Stimulated activated naive B cell treated with anti-CD40 and anti-IgM and Interleukin-4, amounts not matched to agents 10 μg/mL and 1 μg/mL and 100 μg/mL, for 72 hours (primary cell): Measurements from ENCODE around the gene LRRC26.
A peak's percentile ranks its signal among the peaks of the same experiment; 100 is the strongest.

Experiments
- ATAC-seq, 2 donors: fragments of 150-1000 bp; cut with Tn5 transposase; replicated peaks; 2 replicates each; pipeline ENCODE4 v1.10.0; 2021; ENCODE audit warnings: moderate library complexity in 1 of 2
- DNase-seq: peaks from one replicate; pipeline ENCODE4 v3.0.0; 2021
- H3K27ac Mint-ChIP-seq: one replicate; pipeline ENCODE4 v1.8.0; 2022; ENCODE audit warnings: mild to moderate bottlenecking, mixed read lengths
- H3K27me3 Mint-ChIP-seq, 2 donors: one replicate each; pipeline ENCODE4 v1.8.0; 2022; ENCODE audit warnings: mixed read lengths in 2 of 2
- H3K36me3 Mint-ChIP-seq, 2 donors: one replicate each; pipeline ENCODE4 v1.8.0; 2022; ENCODE audit warnings: mixed read lengths in 2 of 2, mild to moderate bottlenecking in 1 of 2
- H3K4me1 Mint-ChIP-seq, 2 donors: one replicate each; pipeline ENCODE4 v1.8.0; 2022; ENCODE audit warnings: mixed read lengths in 2 of 2, mild to moderate bottlenecking in 1 of 2
- H3K4me3 Mint-ChIP-seq, 2 donors: one replicate each; pipeline ENCODE4 v1.8.0; 2022; ENCODE audit warnings: mild to moderate bottlenecking in 2 of 2, mixed read lengths in 2 of 2, moderate library complexity in 1 of 2
- H3K9me3 Mint-ChIP-seq, 2 donors: one replicate each; pipeline ENCODE4 v1.8.0; 2022; ENCODE audit warnings: mixed read lengths in 2 of 2, mild to moderate bottlenecking in 1 of 2

LRRC26 gene

DNA sequence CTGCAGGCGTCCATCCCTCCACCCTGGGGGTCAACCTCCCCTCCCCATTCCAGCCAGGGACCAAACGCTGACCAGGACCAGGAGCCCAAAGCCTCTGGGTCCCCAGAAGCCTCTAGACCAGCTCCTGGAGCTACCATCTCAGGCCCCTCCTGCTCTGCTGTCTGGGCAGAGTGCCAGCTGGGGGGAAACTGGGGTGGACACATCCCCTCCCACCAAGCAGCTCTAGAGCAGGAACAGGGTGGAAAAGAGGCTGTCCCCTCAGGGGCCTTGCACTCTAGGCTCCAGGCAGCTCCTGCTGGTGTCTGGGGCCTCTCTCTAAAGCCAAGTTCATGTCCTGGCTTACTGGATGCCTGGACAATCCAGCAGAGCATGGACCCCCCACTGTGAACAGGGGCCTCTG lies 23.0 kb upstream of the LRRC26 start:
- Mint-ChIP-seq H3K4me3 (no peak overlapping the region), H3K27me3 (no peaks in the 10 kb centered on the region), H3K36me3 (peaks cover 7 to 27% of the 10 kb centered on the region in 2 donors), H3K4me1 (peaks cover 27 to 48% of the 10 kb centered on the region in 2 donors), H3K27ac (no peak overlapping the region), H3K9me3 (no peaks in the 10 kb centered on the region)
- DNase-seq (no peak), ATAC-seq (no peak)

DNA sequence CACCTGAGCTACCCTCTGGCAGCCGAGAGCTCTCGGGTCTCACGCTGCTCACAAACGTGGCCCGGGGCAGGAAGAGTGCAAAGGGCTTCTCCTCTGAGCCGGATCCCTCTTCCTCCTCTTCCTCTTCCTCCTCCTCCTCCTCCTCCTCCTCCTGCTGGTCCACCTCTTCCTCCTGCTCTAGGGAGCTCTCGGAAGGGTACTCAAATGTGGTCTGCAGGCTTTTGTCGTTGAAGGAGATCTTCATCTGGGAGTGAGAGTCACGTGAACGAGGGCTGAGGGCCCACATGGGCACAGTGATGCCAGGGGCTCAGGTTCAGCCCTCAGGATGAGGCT lies 22.6 kb upstream of the LRRC26 start:
- ATAC-seq (no peak), DNase-seq (no peak)
- H3K27me3 Mint-ChIP-seq: no peaks in the 10 kb centered on the region
- H3K9me3 Mint-ChIP-seq: no peaks in the 10 kb centered on the region
- H3K36me3 Mint-ChIP-seq: peaks cover 7 to 30% of the 10 kb centered on the region in 2 donors
- no peak overlapping the region for H3K4me3 Mint-ChIP-seq
- no peak overlapping the region for H3K27ac Mint-ChIP-seq
- H3K4me1 Mint-ChIP-seq: peaks cover 27 to 49% of the 10 kb centered on the region in 2 donors

DNA sequence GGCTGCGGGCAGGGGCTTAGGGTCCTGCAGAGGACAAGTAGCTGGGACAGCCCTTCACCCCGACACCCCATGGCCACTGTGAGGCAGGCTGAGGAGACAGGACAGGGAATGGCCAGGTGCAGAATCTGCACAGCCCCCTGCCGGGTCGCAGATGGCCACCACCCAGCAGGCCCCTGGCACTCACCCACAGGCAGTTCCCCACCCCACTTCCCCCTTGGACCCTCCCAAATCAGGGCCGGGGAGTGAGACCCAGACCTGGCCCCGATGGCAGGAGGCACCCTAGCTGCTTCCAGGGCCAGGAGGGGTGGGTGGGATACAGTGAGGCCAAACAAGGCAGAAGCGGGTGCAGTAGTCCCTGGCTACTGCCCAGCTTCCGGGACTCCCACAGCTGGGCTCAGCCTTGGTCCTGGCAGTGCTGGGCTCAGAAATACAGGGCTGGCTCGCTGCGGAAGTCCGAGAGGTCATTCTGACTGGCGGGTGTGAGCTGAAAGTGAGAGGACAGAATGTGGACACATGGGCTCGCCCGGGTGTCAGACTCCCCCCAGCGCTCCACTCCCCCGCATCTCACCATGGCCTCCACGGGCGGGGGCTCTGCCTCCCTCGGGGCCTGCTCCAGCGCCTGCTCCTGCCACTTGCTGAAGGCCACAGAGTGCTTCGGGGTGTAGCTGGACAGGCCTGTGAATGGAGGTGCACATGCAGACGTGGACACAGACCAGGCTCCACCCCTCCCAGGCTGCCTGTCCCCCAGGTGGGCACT lies 22.0 kb upstream of the LRRC26 start:
- H3K36me3 Mint-ChIP-seq: peaks cover 7 to 30% of the 10 kb centered on the region in 2 donors
- H3K27ac Mint-ChIP-seq: peak overlapping the region; percentile 51
- no peak overlapping the region for H3K4me3 Mint-ChIP-seq
- H3K9me3 Mint-ChIP-seq: no peaks in the 10 kb centered on the region
- no peaks in the 10 kb centered on the region for H3K27me3 Mint-ChIP-seq
- DNase-seq (no peak), ATAC-seq (no peak)
- H3K4me1 Mint-ChIP-seq: peaks cover 27 to 49% of the 10 kb centered on the region in 2 donors

DNA sequence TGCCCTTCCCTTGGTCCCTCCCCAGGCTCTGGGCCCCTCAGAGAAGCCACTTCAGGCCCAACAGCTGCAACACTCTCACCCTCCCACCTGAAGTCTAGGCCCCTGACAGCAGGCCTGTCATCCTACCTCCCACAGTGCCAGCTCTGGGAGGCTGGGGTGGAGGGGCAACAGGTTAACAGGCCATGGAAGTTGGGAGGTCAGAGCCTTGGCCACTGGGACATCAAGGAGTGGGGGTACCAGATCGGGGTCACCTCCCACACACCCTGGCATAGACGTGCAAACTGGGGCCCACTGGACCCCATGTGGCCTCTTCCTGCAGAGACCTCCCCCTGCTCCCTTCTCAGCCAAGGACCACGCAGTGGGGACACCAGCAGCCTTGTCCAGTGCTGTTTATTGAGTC lies 21.4 kb upstream of the LRRC26 start:
- Mint-ChIP-seq H3K27ac (peak overlapping the region; percentile 91), H3K27me3 (no peaks in the 10 kb centered on the region), H3K36me3 (peaks cover 7 to 30% of the 10 kb centered on the region in 2 donors), H3K4me1 (peaks cover 30 to 53% of the 10 kb centered on the region in 2 donors), H3K4me3 (peak overlapping the region; percentile 13 to 65), H3K9me3 (no peaks in the 10 kb centered on the region)
- DNase-seq (no peak), ATAC-seq (no peak)

DNA sequence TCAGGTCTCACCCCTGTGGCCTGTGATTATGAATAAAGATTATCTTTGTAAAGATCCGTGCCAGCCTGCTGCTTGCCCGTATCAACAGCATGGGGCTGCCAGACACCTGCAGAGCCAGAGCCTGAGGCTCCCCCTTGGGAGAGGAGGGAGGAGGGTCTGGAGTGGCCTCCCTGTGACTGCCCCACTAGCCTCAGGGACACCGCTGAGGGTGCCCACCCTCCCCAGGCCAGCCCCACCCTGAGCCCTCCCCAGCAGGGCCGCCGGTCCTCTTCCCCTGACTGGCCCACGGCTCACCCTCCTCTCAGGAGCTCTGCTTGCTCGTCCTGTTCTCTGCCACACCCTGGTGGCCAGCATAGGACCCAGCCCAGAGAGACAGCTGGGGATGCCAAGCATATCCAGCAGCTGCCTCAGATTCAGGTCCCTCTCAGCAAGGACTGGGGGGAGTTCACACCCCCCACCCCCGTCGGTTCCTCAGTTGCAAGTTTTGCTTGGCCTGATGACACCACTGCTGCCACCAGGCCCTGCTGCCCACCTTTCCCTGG lies 20.5 kb upstream of the LRRC26 start:
- Mint-ChIP-seq H3K36me3 (peaks cover 7 to 31% of the 10 kb centered on the region in 2 donors), H3K4me1 (peaks cover 32 to 61% of the 10 kb centered on the region in 2 donors)

DNA sequence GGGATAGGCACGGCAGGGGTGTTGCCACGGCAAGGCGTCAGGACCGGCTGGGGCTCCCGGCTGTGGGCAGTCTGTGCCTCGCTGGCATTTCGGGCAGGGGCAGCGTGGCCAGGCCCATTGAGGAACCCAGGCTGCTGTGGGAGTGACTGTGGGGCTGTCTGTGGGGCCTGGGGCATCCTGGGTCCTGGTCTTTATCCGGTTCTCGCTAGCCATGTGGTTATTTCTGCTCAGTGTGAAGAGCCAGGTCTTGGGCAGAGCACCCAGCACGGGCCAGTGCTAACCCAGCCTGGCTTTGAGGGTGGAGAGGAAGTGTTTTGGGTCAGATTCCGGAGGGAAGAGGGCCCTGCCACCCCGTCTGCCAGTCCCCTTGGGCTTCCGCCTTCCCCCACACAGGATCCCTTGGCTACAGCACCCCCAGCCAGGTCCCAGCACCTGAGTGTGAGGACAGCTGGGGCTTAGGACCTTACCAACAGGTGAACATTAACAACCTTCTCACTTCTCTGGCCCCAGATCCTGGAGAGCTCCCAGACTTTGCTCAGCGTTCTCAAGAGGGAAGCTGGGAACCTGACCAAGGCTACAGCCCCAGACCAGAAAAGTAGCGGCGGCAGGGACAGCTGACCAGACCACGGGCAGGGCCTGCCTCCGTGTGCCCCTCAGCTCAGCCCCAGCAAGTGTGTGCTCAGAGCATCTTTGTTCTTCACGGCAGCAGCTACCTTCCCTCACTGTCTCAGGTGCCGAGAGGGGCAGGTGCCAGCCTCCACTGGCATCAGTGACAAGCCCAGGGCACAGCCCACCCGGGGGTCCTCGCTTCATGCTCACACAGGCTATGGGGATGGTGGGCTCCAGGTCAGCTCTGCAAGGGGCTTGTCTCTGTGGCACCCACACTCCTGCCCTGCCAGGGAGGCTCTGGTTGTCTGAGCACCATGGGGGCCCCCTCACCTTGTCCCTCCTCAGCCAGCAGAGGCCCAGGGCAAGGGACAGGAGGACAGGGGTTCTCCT lies 19.7 kb upstream of the LRRC26 start:
- DNase-seq: no peak
- Mint-ChIP-seq H3K4me1 (peaks cover 32 to 62% of the 10 kb centered on the region in 2 donors), H3K9me3 (no peaks in the 10 kb centered on the region), H3K27me3 (no peaks in the 10 kb centered on the region), H3K4me3 (peak overlapping the region; percentile 97 to 98), H3K36me3 (peaks cover 7 to 32% of the 10 kb centered on the region in 2 donors), H3K27ac (peak overlapping the region; percentile 95)
- no peak for ATAC-seq

More for the DNA sequence above, 20.5 kb upstream of the LRRC26 start:
- H3K27ac Mint-ChIP-seq: peak overlapping the region; percentile 91
- no peaks in the 10 kb centered on the region for H3K27me3 Mint-ChIP-seq
- no peaks in the 10 kb centered on the region for H3K9me3 Mint-ChIP-seq
- ATAC-seq: no peak
- DNase-seq: no peak
- H3K4me3 Mint-ChIP-seq: peak overlapping the region; percentile 97 to 98

DNA sequence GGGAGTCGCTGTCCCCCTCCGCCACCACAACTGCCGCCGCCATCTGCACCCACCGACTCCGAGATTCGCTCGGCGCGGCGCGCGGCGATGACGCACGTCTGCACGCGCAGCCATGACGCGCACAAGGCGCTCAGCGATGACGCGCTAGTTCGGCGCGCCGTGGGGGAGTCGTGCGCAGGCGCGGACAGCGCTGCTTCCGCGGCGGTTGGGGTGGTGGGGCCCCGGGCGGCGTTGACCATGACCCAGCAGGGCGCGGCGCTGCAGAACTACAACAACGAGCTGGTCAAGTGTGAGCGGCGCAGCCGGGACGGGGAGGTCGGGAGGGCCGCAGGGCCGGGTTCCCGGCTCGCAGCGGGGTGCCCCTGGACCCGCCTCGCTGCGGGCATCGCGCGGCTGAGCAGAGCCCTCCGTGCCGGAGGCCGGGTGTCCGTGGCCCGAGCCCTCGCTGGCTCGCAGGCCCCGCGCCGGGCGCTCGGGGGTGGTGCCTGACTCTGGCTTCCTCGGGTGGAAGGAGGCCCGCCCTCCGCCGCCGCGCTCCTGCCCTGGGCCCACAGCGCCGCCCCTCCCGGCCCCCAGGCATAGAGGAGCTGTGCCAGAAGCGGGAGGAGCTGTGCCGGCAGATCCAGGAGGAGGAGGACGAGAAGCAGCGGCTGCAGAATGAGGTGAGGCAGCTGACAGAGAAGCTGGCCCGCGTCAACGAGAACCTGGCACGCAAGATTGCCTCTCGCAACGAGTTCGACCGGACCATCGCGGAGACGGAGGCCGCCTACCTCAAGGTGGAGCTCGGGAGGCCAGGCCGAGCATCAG lies 18.8 kb upstream of the LRRC26 start, which contains the start of the genes ANAPC2 and SSNA1:
Gene ANAPC2, minus strand, starts transcription at position 71 of the 807 bp plus-strand sequence. Its CDS starts 28 bp downstream, at position 43.
Gene SSNA1, plus strand, starts transcription at position 187 of the 807 bp plus-strand sequence. Its CDS starts 51 bp downstream, at position 238.
- H3K36me3 Mint-ChIP-seq: peaks cover 15 to 41% of the 10 kb centered on the region in 2 donors
- no peaks in the 10 kb centered on the region for H3K27me3 Mint-ChIP-seq
- ATAC-seq: peak; percentile 86 to 87
- peak within 1 kb of the TSS; percentile 98 for H3K4me3 Mint-ChIP-seq
- H3K4me1 Mint-ChIP-seq: peaks cover 36 to 69% of the 10 kb centered on the region in 2 donors
- DNase-seq: peak; percentile 92
- no peaks in the 10 kb centered on the region for H3K9me3 Mint-ChIP-seq
- peak within 1 kb of the TSS; percentile 98 for H3K27ac Mint-ChIP-seq

DNA sequence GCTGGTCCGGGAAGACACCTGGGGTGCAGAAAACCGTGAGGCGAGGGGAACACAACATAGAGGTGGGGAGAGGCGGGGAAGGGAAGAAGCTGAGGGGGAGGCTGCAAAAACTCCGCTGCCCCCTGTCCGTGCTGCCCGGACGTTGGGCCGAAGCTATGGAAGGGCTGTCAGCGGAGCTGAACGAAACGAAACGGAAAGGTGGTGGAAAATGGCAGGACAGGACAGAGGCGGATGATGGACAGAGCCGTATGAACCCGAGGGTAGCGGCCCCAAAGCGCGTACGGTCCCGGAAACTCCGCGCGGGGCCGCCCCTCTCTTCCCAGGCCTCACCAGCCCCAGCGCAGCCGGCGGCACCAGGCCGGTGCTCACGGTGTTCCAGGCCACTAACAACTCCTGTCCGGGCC lies 18.2 kb upstream of the LRRC26 start:
- peak overlapping the region; percentile 98 for H3K27ac Mint-ChIP-seq
- DNase-seq (no peak), ATAC-seq (peak; percentile 5 to 14)
- H3K27me3 Mint-ChIP-seq: no peaks in the 10 kb centered on the region
- no peaks in the 10 kb centered on the region for H3K9me3 Mint-ChIP-seq
- peaks cover 36 to 69% of the 10 kb centered on the region in 2 donors for H3K4me1 Mint-ChIP-seq
- peaks cover 20 to 46% of the 10 kb centered on the region in 2 donors for H3K36me3 Mint-ChIP-seq
- H3K4me3 Mint-ChIP-seq: peak overlapping the region; percentile 98

DNA sequence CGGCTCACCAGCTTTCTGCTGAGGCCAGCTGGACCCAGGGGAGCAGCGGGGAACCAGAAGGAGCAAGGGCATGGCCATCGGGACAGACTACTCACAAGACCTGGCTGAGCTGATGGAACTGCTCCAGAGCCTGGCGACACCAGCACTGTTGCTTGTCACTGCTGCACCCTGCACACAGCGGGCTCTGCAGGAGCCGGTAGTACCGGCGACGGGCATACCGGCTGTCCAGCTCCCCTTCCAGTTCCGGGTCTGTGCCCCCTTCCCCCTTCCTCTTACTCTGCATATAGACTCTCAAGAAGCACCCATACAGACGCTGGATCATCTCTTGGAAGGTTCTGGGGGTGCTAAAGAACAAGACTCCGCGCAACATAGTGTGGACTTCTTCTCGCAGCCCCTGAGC lies 17.5 kb upstream of the LRRC26 start:
- no peaks in the 10 kb centered on the region for H3K9me3 Mint-ChIP-seq
- H3K27me3 Mint-ChIP-seq: no peaks in the 10 kb centered on the region
- no peak for ATAC-seq
- DNase-seq: no peak
- peaks cover 20 to 50% of the 10 kb centered on the region in 2 donors for H3K36me3 Mint-ChIP-seq
- peaks cover 36 to 69% of the 10 kb centered on the region in 2 donors for H3K4me1 Mint-ChIP-seq
- peak overlapping the region; percentile 98 for H3K4me3 Mint-ChIP-seq
- peak overlapping the region; percentile 98 for H3K27ac Mint-ChIP-seq

DNA sequence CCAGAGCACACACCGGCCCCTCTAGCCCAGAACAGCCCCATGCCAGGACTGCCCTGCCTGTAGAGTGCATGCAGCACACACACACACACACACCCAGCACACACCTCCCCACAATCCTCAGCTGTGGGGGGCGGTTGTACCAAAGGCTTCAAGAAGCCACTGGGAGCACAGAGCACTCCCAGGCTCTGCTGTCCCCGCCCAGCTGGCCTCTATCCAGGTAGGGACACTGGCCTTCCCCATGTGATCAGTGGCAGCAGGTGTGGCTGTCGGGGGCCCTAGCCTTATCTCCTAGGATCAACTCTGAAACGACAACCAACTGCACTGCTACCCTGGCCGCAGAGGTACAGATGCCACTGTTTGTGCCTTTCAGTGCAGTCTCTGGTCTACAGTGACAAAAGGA lies 16.5 kb upstream of the LRRC26 start:
- Mint-ChIP-seq H3K9me3 (no peaks in the 10 kb centered on the region), H3K27me3 (no peaks in the 10 kb centered on the region), H3K4me1 (peaks cover 36 to 67% of the 10 kb centered on the region in 2 donors), H3K27ac (no peak overlapping the region), H3K36me3 (peaks cover 25 to 54% of the 10 kb centered on the region in 2 donors), H3K4me3 (peak overlapping the region; percentile 98)
- DNase-seq (no peak), ATAC-seq (no peak)

DNA sequence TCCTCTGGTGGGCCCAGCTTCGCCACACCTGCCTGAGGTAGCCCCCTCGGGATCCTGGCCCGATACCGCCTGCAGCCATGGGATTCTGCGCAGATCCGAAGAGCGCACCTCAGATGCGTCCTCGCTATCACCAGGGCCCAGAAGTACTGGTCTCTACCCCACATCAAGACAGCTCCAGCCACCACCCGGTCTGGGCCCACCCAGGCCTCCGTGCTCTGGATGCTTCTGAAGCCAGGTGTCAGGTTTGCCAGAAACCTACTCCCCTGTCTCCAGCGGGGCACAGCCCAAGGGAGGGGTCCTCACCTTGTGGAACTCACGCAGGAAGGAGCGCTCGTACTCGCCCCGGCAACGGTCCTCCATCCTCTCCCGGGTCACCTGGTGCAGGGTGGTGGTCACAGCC lies 16.1 kb upstream of the LRRC26 start:
- DNase-seq: no peak
- Mint-ChIP-seq H3K4me3 (no peak overlapping the region), H3K36me3 (peaks cover 25 to 52% of the 10 kb centered on the region in 2 donors), H3K27ac (no peak overlapping the region), H3K4me1 (peaks cover 33 to 62% of the 10 kb centered on the region in 2 donors), H3K27me3 (no peaks in the 10 kb centered on the region), H3K9me3 (no peaks in the 10 kb centered on the region)
- no peak for ATAC-seq

DNA sequence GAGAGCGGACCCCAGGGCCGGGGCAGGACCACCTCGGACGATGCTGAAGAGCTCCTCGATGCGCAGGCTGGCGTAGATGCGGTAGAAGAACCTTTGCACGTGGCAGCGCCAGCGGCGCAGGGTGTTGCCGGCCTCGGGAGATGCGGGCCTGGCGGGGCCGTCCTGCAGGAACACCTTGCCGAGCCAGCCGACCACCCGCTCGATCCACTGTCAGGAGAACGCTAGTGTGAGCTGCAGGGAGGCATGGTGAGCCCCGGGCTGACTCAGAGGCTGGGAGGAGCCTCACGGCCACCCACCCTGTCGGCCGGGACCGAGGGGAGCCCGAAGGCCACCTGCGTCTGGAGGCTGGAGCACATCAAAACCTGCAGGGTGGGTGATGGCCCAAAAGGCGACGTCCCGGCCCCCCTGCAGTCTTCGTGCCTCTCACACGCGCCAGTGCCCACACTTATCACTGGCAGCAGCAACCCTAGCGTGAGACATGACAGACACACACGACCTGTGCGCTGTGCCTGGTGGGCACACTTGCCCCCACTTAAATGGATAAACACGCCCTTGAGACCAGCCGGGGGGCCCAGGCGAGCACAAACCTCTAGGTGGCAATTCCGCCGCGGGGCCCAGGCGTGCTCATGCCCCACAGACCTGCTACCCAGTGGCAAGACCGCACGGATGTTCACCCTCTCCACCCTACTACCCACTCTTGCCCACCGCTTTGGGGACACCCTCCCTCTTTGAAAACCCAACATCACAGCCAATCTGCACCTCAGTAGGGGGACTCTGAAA lies 15.2 kb upstream of the LRRC26 start:
- Mint-ChIP-seq H3K4me1 (peaks cover 28 to 53% of the 10 kb centered on the region in 2 donors), H3K9me3 (no peaks in the 10 kb centered on the region), H3K36me3 (peaks cover 26 to 52% of the 10 kb centered on the region in 2 donors), H3K4me3 (no peak overlapping the region), H3K27me3 (no peaks in the 10 kb centered on the region), H3K27ac (no peak overlapping the region)
- ATAC-seq (no peak), DNase-seq (no peak)
